Measurements from ENCODE around the gene RXFP3.

Gene RXFP3

DNA sequence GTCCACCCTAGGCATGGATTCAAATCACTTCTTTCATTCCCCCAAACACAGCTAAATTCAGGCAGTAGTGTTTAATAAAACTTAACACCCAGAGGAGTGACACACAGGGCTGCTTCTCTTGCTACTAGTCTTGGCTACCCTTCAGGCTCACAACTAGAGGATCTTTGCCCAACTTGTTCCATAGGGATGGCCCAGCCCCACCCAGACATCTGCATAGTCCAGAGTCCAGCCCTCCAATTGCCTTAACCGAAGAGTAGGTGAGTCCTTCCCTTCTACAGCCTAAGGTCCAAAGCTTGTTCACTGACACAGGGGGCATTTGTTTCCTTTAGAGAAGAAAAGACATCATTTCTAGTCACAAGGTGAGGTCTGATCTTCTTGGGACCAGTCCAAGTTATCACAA is 15.2 kb upstream of the RXFP3 start:
- H3K4me3 ChIP-seq (ENCODE audit: control insufficient read depth, low read depth, low read length): no peak overlapping the region
- TF ChIP-seq CTCF (conservative IDR thresholded peaks at IDR 0.05; ENCODE audit: control insufficient read depth, insufficient read depth, low read depth, low read length): no peak
- no peak for DNase-seq (ENCODE audit: low read depth)

DNA sequence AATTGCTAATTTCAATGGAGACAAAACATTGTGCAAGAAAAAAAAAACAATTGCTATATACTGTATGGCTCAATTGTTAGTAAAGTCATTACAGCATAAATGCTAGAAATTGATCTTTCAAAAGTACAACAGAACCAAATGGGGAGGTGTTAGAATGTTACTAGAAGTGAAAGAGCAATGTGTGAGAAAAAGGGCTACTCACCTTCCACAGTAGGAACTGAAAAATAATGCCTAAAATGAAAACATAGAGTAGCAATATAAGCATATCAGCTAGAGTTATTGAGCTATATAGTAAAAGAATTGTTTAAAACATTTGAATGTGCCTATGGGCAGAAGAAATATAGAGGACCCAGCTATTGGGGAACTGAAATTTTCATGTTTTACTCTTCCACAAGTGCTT is 10.9 kb upstream of the RXFP3 start:
- H3K4me3 ChIP-seq (ENCODE audit: control insufficient read depth, low read depth, low read length): no peak overlapping the region
- no peak for DNase-seq (ENCODE audit: low read depth)
- TF ChIP-seq CTCF (conservative IDR thresholded peaks at IDR 0.05; ENCODE audit: control insufficient read depth, insufficient read depth, low read depth, low read length): no peak

GRCh38 chr5:33927685-33928084 is 8.5 kb upstream of the RXFP3 start:
- no peak for DNase-seq (ENCODE audit: low read depth)
- TF ChIP-seq CTCF (conservative IDR thresholded peaks at IDR 0.05; ENCODE audit: control insufficient read depth, insufficient read depth, low read depth, low read length): no peak
- H3K4me3 ChIP-seq (ENCODE audit: control insufficient read depth, low read depth, low read length): no peak overlapping the region

GRCh38 chr5:33928283-33928682 is 7.9 kb upstream of the RXFP3 start:
- H3K4me3 ChIP-seq (ENCODE audit: control insufficient read depth, low read depth, low read length): no peak overlapping the region
- no peak for TF ChIP-seq CTCF (conservative IDR thresholded peaks at IDR 0.05; ENCODE audit: control insufficient read depth, insufficient read depth, low read depth, low read length)
- no peak for DNase-seq (ENCODE audit: low read depth)

GRCh38 chr5:33929925-33930690 is 6.1 kb upstream of the RXFP3 start:
- no peak for TF ChIP-seq CTCF (conservative IDR thresholded peaks at IDR 0.05; ENCODE audit: control insufficient read depth, insufficient read depth, low read depth, low read length)
- peak; percentile 46 for DNase-seq (ENCODE audit: low read depth)
- H3K4me3 ChIP-seq (ENCODE audit: control insufficient read depth, low read depth, low read length): no peak overlapping the region

- DNase-seq (ENCODE audit: low read depth): no peak
- no peak for TF ChIP-seq CTCF (conservative IDR thresholded peaks at IDR 0.05; ENCODE audit: control insufficient read depth, insufficient read depth, low read depth, low read length)
These were observed 5.0 kb upstream of the RXFP3 start for GRCh38 chr5:33931136-33931535.

More at GRCh38 chr5:33931136-33931535, 5.0 kb upstream of the RXFP3 start:
- no peak overlapping the region for H3K4me3 ChIP-seq (ENCODE audit: control insufficient read depth, low read depth, low read length)

Data from fibroblast of mammary gland (primary cell).